ENCODE measurements around the gene SYNJ1. TPM values are rescaled to one million over a fixed set of nuclear protein-coding genes. Genes with fewer than 3 reads are reported as not detected.

SYNJ1 gene
- total and polyA plus RNA-seq, 10 of the 15 experiments (the other 5 are each of a cell fraction or from before 2014, with no cell fraction given), result 1.2 to 7.0 (median 3.5) TPM

DNA sequence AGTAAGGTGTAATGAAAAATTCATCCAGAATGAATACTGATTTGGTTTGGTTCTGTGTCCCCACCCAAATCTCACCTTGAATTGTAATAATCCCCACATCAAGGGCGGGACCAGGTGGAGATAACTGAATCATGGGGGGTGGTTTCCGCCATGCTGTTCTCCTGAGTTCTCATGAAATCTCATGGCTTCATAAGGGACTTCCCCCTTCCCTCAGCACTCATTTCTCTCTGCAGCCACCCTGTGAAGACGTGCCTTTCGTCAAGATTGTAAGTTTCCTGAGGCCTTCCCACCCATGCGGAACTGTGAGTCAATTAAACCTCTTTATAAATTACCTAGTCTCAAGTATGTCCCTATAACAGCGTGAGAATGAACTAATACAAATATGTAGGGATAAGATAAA is 5.5 kb upstream of the SYNJ1 start:
- no TSS peak for BruUV-seq (replicated peaks)
- no peak overlapping the region for H3K4me2 ChIP-seq (ENCODE audit: control insufficient read depth, insufficient read depth)
- in situ Hi-C loops (cut with MboI) (no loop called here), intact Hi-C loops (cut with micrococcal nuclease; ENCODE audit: unreplicated experiment) (no loop called here)
- FAIRE-seq (no peak), DNase-seq (ENCODE audit: low read depth, low spot score) (no peak), ATAC-seq (no peak)
- RAD21 ChIA-PET (ENCODE audit: unreplicated experiment), result no interaction called here
- WGBS (ENCODE audit: insufficient coverage, insufficient replicate concordance, low lambda C conversion rate, missing lambda C conversion rate), result 78% methylated on average over 6 of the region's 6 CpGs
- CTCF ChIA-PET, result no interaction called here
- SMC1A ChIA-PET (ENCODE audit: uncharacterized antibody, unreplicated experiment), result interaction anchor here (1.4 kb wide), 1 partner anchor 13 kb away, joined by 3 read pairs; no protein-coding TSS in a partner anchor
- POLR2A ChIA-PET, result no interaction called here
- TF ChIP-seq GABPA (IDR thresholded peaks at IDR 0.05; ENCODE audit: low read depth), result no peak
- peaks cover 0 to 16% of the 10 kb centered on the region in 2 experiments; a peak in 3 of 4 replicates for H3K36me3 ChIP-seq (ENCODE audit: control insufficient read depth in 2 of 2, insufficient read depth in 2 of 2, low read length in 1 of 2)
- no peaks in the 10 kb centered on the region for H3K9me3 ChIP-seq (replicated peaks; ENCODE audit: control insufficient read depth, insufficient read depth, low read length)
- no peak overlapping the region for H3K27ac ChIP-seq (ENCODE audit: control insufficient read depth, insufficient read depth)
- H3K79me2 ChIP-seq (ENCODE audit: control insufficient read depth, insufficient read depth, low read length), result no peaks in the 10 kb centered on the region
- no peaks in the 10 kb centered on the region for H3K4me1 ChIP-seq (ENCODE audit: control insufficient read depth, insufficient read depth, low read length)
- no peaks in the 10 kb centered on the region for H4K20me1 ChIP-seq (ENCODE audit: control insufficient read depth, insufficient read depth)
- H2AFZ ChIP-seq (ENCODE audit: control insufficient read depth, low read depth, low read length), result no peak overlapping the region
- no peak overlapping the region for H3K4me3 ChIP-seq
- H3K9ac ChIP-seq (ENCODE audit: control insufficient read depth, insufficient read depth, low read length), result no peak overlapping the region
- H3K27me3 ChIP-seq (replicated peaks in 1 of 2; ENCODE audit: control insufficient read depth in 2 of 2, insufficient read depth in 2 of 2, low read length in 1 of 2), result no peaks in the 10 kb centered on the region

DNA sequence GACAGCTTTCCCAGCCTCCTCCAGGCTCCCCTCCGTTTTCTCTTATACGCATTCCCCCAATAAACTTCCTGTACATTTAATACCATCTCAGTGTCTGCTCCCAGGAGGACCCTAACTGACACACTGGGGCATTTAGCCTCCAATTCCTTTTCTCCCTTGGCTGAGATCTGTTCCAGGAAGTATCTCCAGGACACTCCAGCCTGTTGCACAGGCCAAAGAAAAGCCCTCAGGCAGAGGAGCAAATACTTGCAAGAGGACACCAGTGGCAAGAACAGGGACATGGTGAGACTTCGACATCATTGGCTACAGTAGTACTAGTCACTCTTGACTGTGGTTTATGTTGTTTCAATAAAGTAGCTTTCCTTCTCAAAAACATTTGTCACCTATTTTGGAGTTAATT is 4.7 kb upstream of the SYNJ1 start:
- RAD21 ChIA-PET (ENCODE audit: unreplicated experiment), result no interaction called here
- in situ Hi-C loops (cut with MboI), result no loop called here
- 98% methylated on average over 3 of the region's 3 CpGs for WGBS (ENCODE audit: insufficient coverage, insufficient replicate concordance, low lambda C conversion rate, missing lambda C conversion rate)
- no peak overlapping the region for H3K4me3 ChIP-seq
- DNase-seq (ENCODE audit: low read depth, low spot score) (no peak), FAIRE-seq (no peak), ATAC-seq (no peak)
- H3K79me2 ChIP-seq (ENCODE audit: control insufficient read depth, insufficient read depth, low read length), result no peaks in the 10 kb centered on the region
- H3K27me3 ChIP-seq (replicated peaks in 1 of 2; ENCODE audit: control insufficient read depth in 2 of 2, insufficient read depth in 2 of 2, low read length in 1 of 2), result no peaks in the 10 kb centered on the region
- POLR2A ChIA-PET, result no interaction called here
- intact Hi-C loops (cut with micrococcal nuclease; ENCODE audit: unreplicated experiment), result no loop called here
- H3K27ac ChIP-seq (ENCODE audit: control insufficient read depth, insufficient read depth), result no peak overlapping the region
- H3K9me3 ChIP-seq (replicated peaks; ENCODE audit: control insufficient read depth, insufficient read depth, low read length), result no peaks in the 10 kb centered on the region
- no peak overlapping the region for H2AFZ ChIP-seq (ENCODE audit: control insufficient read depth, low read depth, low read length)
- SMC1A ChIA-PET (ENCODE audit: uncharacterized antibody, unreplicated experiment), result interaction anchor here (1.1 to 1.4 kb wide), 2 partner anchors 12 to 39 kb away, joined by 3 read pairs; partner anchors contain the start of gene PAXBP1
- no peaks in the 10 kb centered on the region for H3K4me1 ChIP-seq (ENCODE audit: control insufficient read depth, insufficient read depth, low read length)
- BruUV-seq (replicated peaks), result no TSS peak
- H3K36me3 ChIP-seq (ENCODE audit: control insufficient read depth in 2 of 2, insufficient read depth in 2 of 2, low read length in 1 of 2), result peaks cover 0 to 16% of the 10 kb centered on the region in 2 experiments; a peak in 3 of 4 replicates
- CTCF ChIA-PET, result no interaction called here
- no peaks in the 10 kb centered on the region for H4K20me1 ChIP-seq (ENCODE audit: control insufficient read depth, insufficient read depth)
- H3K4me2 ChIP-seq (ENCODE audit: control insufficient read depth, insufficient read depth), result no peak overlapping the region
- no peak overlapping the region for H3K9ac ChIP-seq (ENCODE audit: control insufficient read depth, insufficient read depth, low read length)
- no peak for TF ChIP-seq FOS (IDR thresholded peaks at IDR 0.05; ENCODE audit: borderline replicate concordance, extremely low read depth, insufficient read length)
- TF ChIP-seq ZBTB40 (IDR thresholded peaks at IDR 0.05; ENCODE audit: borderline replicate concordance), result no peak
- TF ChIP-seq JUND (IDR thresholded peaks at IDR 0.05; ENCODE audit: low read depth, low read length), result no peak
- TF ChIP-seq KDM1A (IDR thresholded peaks at IDR 0.05; ENCODE audit: borderline replicate concordance), result no peak
- TF ChIP-seq, protein P1, sequence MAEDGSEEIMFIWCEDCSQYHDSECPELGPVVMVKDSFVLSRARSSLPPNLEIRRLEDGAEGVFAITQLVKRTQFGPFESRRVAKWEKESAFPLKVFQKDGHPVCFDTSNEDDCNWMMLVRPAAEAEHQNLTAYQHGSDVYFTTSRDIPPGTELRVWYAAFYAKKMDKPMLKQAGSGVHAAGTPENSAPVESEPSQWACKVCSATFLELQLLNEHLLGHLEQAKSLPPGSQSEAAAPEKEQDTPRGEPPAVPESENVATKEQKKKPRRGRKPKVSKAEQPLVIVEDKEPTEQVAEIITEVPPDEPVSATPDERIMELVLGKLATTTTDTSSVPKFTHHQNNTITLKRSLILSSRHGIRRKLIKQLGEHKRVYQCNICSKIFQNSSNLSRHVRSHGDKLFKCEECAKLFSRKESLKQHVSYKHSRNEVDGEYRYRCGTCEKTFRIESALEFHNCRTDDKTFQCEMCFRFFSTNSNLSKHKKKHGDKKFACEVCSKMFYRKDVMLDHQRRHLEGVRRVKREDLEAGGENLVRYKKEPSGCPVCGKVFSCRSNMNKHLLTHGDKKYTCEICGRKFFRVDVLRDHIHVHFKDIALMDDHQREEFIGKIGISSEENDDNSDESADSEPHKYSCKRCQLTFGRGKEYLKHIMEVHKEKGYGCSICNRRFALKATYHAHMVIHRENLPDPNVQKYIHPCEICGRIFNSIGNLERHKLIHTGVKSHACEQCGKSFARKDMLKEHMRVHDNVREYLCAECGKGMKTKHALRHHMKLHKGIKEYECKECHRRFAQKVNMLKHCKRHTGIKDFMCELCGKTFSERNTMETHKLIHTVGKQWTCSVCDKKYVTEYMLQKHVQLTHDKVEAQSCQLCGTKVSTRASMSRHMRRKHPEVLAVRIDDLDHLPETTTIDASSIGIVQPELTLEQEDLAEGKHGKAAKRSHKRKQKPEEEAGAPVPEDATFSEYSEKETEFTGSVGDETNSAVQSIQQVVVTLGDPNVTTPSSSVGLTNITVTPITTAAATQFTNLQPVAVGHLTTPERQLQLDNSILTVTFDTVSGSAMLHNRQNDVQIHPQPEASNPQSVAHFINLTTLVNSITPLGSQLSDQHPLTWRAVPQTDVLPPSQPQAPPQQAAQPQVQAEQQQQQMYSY (CRISPR knock-in tag; IDR thresholded peaks at IDR 0.05), result no peak
- TF ChIP-seq MEF2B (IDR thresholded peaks at IDR 0.05; ENCODE audit: partially characterized antibody, poor library complexity, severe bottlenecking), result no peak
- no peak for TF ChIP-seq NBN (IDR thresholded peaks at IDR 0.05)
- TF ChIP-seq ZSCAN29 (IDR thresholded peaks at IDR 0.05), result no peak
- TF ChIP-seq IKZF1 (conservative IDR thresholded peaks at IDR 0.05), result no peak
